Right ventricle myocardium inferior (tissue), 1 donor: ENCODE measurements around the gene PTPN18. TPM values are rescaled to one million over a fixed set of nuclear protein-coding genes. Genes with fewer than 3 reads are reported as not detected.

ENCODE experiments used
- ATAC-seq: fragments of 200-7000 bp; cut with Tn5 transposase; one replicate; pipeline ENCODE4 v1.9.1; 2020; ENCODE audit warnings: mild to moderate bottlenecking, moderate library complexity
- DNase-seq: peaks from one replicate; pipeline ENCODE4 v3.0.0; 2021; ENCODE audit errors: missing footprints
- intact Hi-C: fragments of 100-400 bp; cut with DNase I; formaldehyde crosslinking; loops from one replicate; pipeline ENCODE4 v1.11.0; 2022
- total RNA-seq: library from RNA; stranded (reverse); fragmentation: NEBNext Ultra II Directional; extraction: Animal tissue kit (Norgen Biotek cat#: 25700); gene quantifications from one replicate; pipeline ENCODE4 v1.2.1, GENCODE V29; 2021
- donor health status: DM: no; HTN: yes; CAD: no; lungs with severe emphysema.

PTPN18 gene
- total RNA-seq, 1 donor from 2014 or later: 16.9 TPM

DNA sequence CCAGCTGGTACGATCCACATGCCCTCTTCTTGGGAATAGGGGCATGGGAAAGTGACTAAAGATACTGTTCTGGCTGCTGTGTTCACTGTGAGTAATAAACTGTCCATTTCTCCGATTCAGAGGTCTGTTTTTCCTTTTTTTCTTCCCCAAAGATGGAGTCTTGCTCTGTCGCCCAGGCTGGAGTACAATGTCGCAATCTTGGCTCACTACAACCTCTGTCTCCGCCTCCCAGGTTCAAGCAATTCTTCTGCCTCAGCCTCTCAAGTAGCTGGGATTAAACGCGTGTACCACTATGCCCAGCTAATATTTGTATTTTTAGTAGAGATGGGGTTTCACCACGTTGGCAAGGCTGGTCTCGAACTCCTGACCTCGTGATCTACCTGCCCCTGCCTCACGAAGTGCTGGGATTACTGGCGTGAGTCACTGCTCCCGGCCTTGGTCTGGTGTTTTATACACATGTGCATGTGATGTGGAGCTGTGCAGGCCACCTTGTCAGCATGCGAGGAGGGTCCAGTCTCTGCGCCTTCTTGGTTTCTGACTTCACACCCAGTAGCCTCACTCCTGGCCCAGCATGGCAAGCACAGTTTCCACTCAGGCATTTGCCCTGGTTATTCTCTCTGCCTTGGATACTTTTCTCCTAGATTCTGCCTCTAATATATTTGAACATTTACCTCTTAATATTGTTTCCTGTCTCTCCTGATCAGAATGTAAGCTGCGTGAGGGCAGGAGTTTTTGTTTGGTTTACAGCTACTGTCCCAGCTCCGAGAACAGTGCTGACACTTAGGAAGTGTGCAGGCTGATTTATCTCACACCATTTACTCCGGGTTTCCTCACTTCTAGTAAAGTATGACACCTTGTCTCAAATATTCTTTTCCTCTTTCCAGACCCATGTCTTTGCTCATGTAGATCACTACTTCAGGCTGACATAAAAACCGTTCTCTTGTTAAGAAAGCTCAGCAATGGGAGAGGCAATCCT lies 19.7 kb downstream of the PTPN18 start:
- intact Hi-C loops: no loop called here
- no peak for ATAC-seq
- no peak for DNase-seq

DNA sequence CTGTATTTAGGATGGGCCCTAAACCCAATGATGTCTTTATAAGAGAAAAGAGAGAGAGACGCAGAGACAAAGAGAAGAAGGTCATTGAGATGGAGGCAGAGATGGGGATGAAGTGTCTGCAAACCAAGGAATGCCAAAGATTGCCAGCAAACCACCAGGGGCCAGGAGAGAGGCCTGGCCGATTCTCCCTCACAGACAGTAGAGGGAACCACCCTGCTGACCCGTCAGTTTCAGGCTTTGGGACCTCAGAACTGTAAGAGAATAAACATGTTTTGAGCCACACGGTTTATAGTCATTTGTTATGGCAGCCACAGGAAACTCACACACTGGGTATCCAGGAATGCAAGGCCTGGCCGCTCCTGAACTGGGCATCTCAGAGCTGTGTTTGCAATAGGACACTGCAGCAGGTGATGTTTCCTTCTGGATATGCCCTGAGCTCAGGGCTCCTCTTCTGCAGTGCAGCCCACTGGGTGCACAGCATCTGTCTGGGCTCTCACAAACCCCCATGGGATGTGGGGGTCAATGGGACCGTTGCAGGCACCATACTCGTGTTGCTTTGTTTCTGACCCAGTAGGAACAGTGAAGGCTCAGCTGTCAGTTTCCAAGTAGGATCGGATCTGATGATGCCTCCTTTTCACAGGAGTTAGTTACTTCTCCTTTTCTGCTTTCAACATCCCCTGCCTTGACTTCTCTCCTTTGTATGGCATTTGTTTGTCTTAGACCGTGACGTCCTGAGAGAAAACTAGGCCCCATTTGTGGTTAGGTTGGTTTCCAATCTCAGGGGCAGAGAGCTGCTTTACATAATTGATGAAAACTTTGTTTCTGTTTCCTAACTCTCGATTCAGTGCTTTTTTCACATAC lies 20.8 kb downstream of the PTPN18 start:
- DNase-seq: no peak
- no peak for ATAC-seq
- intact Hi-C loops: no loop called here

DNA sequence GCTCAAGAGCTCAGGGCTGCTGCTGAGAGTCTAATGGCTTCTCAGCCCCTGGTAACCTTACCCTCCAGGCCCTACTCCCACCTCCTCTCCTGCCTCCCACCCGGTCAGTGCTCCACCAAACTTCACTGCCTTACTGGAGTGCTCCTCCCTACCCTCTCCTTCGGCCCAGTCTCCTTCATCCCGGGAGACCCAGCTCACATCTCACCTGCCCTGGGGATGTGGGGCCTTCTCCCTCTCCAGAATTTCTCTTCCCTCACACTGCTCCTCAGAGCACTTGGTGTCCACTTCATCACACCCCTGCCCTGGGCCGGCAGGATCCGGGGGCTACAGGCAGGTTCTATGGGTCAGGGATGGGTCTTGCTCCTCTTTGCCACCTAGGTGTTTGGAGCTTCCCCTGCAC lies 21.6 kb downstream of the PTPN18 start:
- intact Hi-C loops: no loop called here
- ATAC-seq (no peak), DNase-seq (no peak)

DNA sequence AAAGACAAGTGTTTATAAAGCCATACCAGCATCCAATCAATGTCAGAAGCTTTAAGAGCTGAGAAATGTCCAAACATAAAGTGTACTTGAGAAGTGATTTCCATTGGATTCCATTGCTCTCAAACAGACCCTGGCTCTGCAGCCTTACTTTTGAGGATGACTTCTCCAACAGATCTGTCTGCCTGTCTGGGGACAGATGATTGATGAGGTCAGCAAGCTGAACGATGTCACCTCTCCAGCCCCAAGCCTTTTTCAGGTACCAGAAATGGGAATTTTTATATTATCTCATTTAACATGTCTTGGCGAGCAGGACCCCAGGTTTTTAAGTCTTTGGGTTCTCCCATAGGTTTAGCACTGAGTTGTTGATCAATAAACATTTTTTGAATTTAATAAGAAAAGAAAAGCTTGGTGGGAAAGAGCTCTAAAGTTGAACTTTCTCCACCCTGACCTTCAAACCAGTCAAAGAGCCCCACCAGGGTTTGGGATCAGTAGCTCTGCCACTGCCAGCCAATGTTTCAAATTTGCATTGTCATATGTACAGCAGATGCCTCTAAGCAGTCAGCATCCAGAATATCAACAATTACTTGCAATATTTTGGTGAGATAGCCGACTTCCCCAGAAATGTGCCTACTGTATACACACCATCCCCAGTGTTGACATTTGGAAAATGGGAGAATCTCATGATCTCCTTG lies 22.5 kb downstream of the PTPN18 start:
- no peak for ATAC-seq

DNA sequence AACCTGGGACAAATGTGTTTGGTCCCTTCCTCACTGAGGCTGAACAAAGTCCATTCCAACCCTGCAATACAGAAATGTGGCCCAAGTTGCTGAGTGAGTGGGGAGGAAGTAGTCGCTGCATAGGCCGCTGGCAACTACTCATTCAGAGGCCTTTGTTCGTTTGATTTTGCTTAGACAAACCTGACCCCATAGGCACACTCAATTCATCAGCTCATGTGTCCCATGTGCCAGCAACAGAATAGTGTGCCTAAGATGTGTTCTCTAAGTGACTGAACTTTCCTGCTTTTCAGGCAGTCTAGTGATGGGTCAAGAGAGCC lies 23.0 kb downstream of the PTPN18 start:
- no peak for DNase-seq
- no peak for ATAC-seq
- intact Hi-C loops: no loop called here

More for the DNA sequence above, 22.5 kb downstream of the PTPN18 start:
- DNase-seq: no peak
- intact Hi-C loops: no loop called here

DNA sequence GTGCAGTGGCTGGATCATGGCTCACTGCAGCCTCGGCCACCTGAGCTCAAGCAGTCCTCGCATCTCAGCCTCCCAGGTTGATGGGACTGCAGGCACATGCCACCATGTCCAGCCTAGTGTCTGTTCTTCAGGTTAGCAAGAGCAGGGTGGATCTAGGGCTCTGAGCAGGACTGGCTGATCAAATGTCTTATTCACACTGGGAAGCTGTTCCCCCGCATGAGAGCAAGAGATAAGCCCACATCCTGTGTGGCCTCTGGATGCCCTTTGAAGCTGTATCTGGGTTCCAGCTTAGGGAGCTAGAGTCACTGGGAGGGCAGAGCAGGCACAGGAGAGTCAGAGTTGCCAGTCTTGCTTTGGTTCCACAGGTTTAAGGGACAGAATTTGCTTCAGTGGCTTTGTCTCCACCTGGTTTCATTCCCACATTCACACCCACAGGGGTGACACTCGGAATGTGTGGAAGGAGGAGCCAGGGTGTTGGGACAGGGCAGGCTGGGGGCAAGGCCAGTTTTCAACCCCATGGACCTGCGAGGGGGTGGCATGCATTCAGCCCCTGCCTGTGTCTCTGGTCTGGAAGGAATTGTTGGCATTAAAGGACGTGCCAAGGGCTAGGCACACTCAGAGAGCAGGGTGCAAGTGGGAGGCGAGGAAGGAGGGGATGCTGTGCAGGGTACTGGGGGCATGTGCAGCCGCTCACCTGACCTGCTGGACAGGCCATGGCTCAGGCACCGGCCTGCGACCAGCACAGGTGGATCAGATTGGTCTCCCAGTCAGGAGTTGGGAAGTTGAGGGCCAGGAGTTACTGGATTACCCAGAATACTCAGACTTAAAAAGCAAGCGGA lies 24.5 kb downstream of the PTPN18 start:
- DNase-seq: no peak
- intact Hi-C loops: no loop called here
- no peak for ATAC-seq

DNA sequence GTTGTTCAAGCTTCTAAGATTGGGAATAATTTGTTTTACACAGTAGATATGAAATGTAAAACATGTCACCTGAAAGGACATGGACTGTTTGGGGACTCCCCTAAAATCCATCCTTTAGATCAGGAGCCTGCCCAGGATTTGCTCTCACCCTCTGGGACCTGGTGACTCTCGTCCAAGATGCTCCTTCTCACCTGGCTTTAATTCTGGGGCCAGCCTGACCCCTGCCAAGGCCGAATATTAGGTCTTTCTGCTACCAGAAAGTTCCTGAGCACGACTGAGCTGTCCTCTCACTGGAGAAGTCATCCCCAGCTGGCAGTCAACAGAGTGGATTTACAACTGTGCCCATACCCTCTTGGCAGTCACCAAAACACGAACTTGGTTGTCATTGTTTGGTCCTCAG lies 25.3 kb downstream of the PTPN18 start:
- ATAC-seq: no peak
- DNase-seq: no peak
- intact Hi-C loops: no loop called here

DNA sequence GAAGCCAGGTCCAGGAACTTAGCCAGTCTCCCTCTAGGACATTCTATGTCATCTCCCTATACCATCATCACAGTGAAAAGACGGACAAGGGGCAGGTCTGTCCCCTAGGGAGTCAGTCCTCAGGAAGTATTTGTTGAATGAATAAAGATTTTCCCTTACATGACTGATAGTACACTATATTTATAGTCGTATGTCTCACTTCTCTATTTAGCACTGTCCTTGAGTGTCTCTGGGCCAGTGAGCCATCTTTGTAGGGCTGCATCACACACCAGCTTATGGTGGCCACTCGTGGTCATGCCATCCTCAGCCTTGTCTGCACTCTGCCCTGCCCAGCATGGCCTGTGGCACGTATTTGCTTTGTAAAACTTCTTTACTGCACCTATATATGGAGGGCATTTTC lies 25.8 kb downstream of the PTPN18 start:
- DNase-seq (no peak), ATAC-seq (no peak)
- intact Hi-C loops: no loop called here

DNA sequence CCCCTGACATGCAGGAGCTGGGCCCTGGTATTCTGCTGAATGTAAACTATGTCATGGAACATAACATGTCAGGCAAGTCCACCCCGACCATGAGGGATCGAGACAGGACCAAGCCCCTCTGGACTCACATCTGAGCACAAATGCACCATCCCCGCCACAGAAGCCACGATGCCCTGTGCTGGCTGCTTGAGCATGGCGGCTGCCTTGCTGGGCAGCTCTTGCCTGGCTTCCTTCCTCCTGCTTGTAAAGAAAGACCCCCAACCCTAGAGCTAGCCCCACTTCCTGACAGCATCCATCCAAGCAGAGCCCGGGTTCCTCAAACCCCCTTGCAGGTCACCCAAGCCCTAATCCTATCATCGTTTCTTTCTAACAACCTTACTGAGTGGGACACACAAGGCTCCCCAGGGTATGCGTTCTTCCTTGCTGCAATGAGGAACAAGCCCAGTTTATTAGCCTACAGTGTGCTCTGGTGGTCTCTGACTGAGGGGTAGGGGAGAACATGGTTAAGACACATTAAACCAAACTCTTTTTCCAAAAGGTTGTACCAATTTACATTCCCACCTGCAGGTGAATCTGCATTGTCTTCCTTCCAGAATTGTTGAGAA lies 26.6 kb downstream of the PTPN18 start:
- no peak for DNase-seq
- no peak for ATAC-seq
- intact Hi-C loops: no loop called here

DNA sequence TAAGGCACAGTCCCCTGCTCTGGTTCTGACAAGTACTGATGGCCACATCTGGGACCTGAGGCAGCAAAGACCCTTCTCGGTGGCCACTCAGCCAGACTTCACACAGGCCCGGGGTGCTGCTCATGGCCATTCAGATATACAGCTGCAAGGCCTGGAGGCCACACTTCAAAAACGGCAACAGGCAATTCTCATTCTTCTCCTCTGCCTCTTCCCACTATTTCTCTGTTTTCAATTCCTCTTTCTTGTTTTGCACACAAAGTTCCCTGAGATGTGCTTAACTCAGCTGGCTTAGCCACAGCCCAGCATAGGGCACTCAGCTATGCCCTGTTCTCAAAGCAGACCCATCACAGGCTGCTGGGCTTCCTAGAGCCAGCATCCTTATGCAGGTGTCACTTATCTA lies 29.9 kb downstream of the PTPN18 start:
- intact Hi-C loops: no loop called here
- ATAC-seq (peak; percentile 30), DNase-seq (no peak)

DNA sequence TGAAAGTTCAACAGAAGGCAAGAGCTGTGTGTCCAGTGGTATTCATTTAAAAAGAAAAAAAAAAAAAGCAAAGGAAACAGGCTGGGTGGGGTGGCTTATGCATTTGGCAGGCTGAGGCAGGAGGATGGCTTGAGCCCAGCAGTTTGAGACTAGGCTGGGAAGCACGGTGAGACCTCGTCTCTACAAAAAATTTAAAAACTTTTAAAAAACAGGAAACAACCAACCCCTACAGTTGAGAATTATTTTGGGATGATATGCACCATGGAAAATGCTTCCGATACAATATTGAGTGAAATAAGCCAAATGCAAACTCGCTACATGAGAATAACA lies 31.2 kb downstream of the PTPN18 start:
- intact Hi-C loops: no loop called here
- peak; percentile 26 for ATAC-seq
- no peak for DNase-seq

DNA sequence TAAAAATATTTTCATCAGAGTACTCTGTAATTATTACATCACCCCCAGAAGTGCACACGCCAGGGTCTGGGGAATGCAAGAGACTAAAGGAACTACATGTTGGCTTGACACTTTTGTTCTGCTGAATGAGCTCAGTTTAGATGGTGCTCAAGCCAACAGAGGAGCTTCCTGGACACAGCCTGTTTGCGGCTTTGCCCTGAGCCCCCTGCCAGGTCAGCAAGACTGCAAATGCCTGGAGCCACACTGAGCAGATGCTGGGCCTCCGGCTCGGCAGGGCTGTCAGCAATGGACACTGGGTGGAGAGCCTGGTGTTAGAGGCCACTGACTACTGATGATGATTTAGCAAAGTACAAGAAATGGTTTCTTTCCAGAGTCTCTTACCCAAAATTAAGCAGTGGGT lies 31.9 kb downstream of the PTPN18 start:
- no peak for DNase-seq
- ATAC-seq: peak; percentile 42
- intact Hi-C loops: no loop called here

DNA sequence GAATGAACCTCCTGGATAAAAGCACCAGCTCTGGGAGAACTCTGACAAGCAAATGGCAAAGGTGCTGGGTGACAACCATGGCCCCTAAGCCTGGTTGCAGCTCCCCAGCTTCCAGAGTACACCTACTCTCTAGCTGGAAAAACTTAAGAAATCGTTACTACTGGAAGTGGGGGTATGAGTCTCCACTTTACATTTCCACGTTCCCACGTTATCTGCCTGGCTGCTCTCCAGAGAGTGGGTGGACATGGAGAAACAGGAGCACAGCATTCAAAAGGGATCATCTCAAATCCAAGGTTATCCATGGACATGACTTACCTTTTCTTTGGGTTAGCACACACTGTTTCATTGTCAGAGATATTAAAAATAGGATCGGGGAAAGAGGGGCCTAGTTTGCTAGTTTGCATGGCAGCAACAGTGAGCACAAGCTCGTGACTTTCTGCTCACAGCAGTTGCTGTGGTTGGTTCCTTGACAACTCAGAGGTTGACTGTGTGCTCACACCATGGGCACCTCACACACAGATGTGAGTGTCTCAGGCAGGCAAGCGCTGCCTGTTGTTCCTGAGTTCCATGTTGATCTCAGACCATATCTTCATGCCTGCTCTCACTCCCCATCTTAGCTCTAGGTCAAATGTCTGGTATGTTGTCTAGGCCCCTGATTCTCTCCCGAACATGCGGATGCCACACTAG lies 32.5 kb downstream of the PTPN18 start:
- no peak for DNase-seq
- intact Hi-C loops: no loop called here

DNA sequence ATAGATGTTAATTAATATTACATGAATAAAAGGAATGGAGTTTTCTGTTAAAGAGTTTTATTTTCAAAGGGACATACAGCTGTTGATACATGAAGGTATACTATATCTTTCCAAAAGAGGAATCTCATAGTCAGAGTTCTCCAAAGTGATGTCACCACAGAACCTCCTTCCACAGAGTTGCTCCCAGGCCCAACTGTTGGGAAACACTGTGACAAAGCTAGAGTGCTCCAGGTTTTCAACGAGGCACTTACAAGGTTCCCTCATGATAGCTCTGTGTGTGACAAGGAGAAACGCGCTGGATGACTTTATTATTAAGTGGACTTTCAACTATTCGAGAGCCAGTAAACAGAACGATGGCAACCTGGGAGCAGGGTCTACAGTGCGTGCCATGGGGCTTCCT lies 33.5 kb downstream of the PTPN18 start:
- intact Hi-C loops: no loop called here
- no peak for ATAC-seq

More for the DNA sequence above, 32.5 kb downstream of the PTPN18 start:
- ATAC-seq: no peak

DNA sequence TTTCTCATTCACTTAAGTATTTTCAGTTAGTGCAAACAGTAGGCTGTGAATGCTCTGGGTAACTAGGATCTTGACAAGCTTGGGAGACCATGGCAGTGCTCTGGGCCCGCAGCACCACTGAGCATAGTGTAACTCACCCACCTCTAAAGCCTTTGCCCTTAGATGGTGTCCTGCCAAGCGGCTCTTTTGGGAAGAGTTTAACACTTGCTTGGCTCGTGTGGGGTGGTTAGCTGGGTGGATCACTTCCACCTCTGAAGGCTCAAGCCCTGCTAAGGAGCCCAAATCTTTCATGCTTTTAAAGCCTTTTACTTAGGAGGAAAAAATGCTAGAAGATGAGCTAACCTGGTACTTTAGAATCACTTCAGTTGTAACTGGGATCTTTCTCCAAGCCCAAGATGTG lies 33.9 kb downstream of the PTPN18 start:
- ATAC-seq (no peak), DNase-seq (no peak)
- intact Hi-C loops: loop anchor here (5.0 kb wide), 1 partner anchor 32 kb away; the partner anchor contains the start of gene PTPN18

More for the DNA sequence above, 33.5 kb downstream of the PTPN18 start:
- no peak for DNase-seq

DNA sequence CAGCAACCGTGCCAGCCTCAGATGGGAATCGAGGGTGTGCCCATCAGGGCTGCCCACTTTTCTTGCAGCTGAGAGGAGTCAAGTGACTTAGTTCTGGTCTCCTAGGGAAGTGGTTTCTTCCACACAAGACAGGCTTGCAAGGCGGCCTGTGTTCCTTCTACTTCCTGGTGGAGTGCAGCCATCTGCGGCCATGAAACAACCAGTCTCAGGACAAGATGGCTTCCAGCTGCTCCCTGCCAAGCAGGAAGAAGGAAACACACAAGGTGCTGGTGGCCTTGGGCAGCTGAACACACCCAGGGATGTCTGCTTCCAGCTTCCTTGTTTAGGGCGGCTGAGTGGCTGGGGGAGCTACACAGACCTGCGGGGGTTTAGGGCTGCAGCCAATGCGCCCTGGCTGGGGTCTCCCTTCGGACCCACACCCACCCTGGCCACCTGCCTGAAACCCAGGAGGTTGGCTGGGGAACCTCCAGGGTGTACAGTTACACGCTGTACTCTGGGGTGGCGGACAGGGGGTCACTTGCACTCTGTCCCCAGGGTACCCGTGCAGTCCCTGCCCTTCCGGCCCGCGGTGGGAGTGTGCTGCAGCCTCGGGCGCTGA lies 34.7 kb downstream of the PTPN18 start:
- DNase-seq: peak; percentile 85
- ATAC-seq: peak; percentile 23
- intact Hi-C loops: loop anchor here (1.0 to 5.0 kb wide), 3 partner anchors 18 to 48 kb away; partner anchors contain the start of genes IMP4 and PTPN18
